ENCODE measurements around the gene NSMF. TPM values are rescaled to one million over a fixed set of nuclear protein-coding genes. Genes with fewer than 3 reads are reported as not detected.
A peak's percentile ranks its signal among the peaks of the same experiment; 100 is the strongest.

The NSMF gene
- total and polyA plus RNA-seq, 4 donors, result 13.8 to 39.8 (median 30.1) TPM

GRCh38 chr9:137454145-137454596 is 5.0 kb downstream of the NSMF start:
- DNase-seq (peak; percentile 32 to 57 (median 44)), ATAC-seq (ENCODE audit: insufficient read depth, low FRiP score) (no peak)
- no peaks in the 10 kb centered on the region for H3K9me3 ChIP-seq (ENCODE audit: control insufficient read depth in 4 of 4, insufficient read depth in 3 of 4, low read length in 3 of 4)
- WGBS, 2 donors, result 12% methylated on average over 20 to 23 of the region's 24 CpGs
- peak overlapping the region in 1 of 2 donors; percentile 71 for H3K27ac ChIP-seq (ENCODE audit: low read depth in 1 of 2, low read length in 1 of 2)
- H3K27me3 ChIP-seq (ENCODE audit: control insufficient read depth in 3 of 3, insufficient read depth in 3 of 3, low read length in 2 of 3), result no peaks in the 10 kb centered on the region
- peak overlapping the region; percentile 43 for H3K4me3 ChIP-seq
- peaks cover 0 to 20% (median 6%) of the 10 kb centered on the region in 5 donors for H3K4me1 ChIP-seq (ENCODE audit: control insufficient read depth in 5 of 5, insufficient read depth in 5 of 5, low read length in 5 of 5)
- TF ChIP-seq CTCF (IDR thresholded peaks at IDR 0.05; ENCODE audit: control extremely low read depth, extremely low read depth), result no peak
- H3K9ac ChIP-seq (ENCODE audit: insufficient read depth in 1 of 2, low read length in 2 of 2), result peak overlapping the region in 1 of 2 donors; percentile 37
- peaks cover 0 to 13% (median 3%) of the 10 kb centered on the region in 4 donors for H3K36me3 ChIP-seq (ENCODE audit: control insufficient read depth in 4 of 4, insufficient read depth in 4 of 4, low read length in 4 of 4)

- no peaks in the 10 kb centered on the region for H3K9me3 ChIP-seq (ENCODE audit: control insufficient read depth in 4 of 4, insufficient read depth in 3 of 4, low read length in 3 of 4)
- DNase-seq (peak; percentile 80 to 86 (median 83)), ATAC-seq (ENCODE audit: insufficient read depth, low FRiP score) (peak; percentile 71)
- H3K9ac ChIP-seq (ENCODE audit: insufficient read depth in 1 of 2, low read length in 2 of 2), result no peak overlapping the region
- no peak for TF ChIP-seq CTCF (IDR thresholded peaks at IDR 0.05; ENCODE audit: control extremely low read depth, extremely low read depth)
- WGBS, 2 donors, result 14 to 21% methylated on average over 23 to 25 of the region's 25 CpGs
- H3K27ac ChIP-seq (ENCODE audit: low read depth in 1 of 2, low read length in 1 of 2), result no peak overlapping the region
- H3K4me3 ChIP-seq, result no peak overlapping the region
- no peaks in the 10 kb centered on the region for H3K27me3 ChIP-seq (ENCODE audit: control insufficient read depth in 3 of 3, insufficient read depth in 3 of 3, low read length in 2 of 3)
- H3K4me1 ChIP-seq (ENCODE audit: control insufficient read depth in 5 of 5, insufficient read depth in 5 of 5, low read length in 5 of 5), result peaks cover 0 to 23% (median 7%) of the 10 kb centered on the region in 5 donors
- H3K36me3 ChIP-seq (ENCODE audit: control insufficient read depth in 4 of 4, insufficient read depth in 4 of 4, low read length in 4 of 4), result peaks cover 0 to 18% (median 3%) of the 10 kb centered on the region in 4 donors
These were observed 5.5 kb downstream of the NSMF start for GRCh38 chr9:137453643-137454081.

- Histone ChIP-seq H3K9me3 (ENCODE audit: control insufficient read depth in 4 of 4, insufficient read depth in 3 of 4, low read length in 3 of 4) (no peaks in the 10 kb centered on the region), H3K4me3 (no peak overlapping the region), H3K36me3 (ENCODE audit: control insufficient read depth in 4 of 4, insufficient read depth in 4 of 4, low read length in 4 of 4) (peaks cover 0 to 19% (median 3%) of the 10 kb centered on the region in 4 donors)
These were observed 6.1 kb downstream of the NSMF start for GRCh38 chr9:137452761-137453642.

More at GRCh38 chr9:137452761-137453642, 6.1 kb downstream of the NSMF start:
- DNase-seq, result peak in 1 of 3 donors; percentile 14
- H3K9ac ChIP-seq (ENCODE audit: insufficient read depth in 1 of 2, low read length in 2 of 2), result no peak overlapping the region
- no peak for ATAC-seq (ENCODE audit: insufficient read depth, low FRiP score)
- H3K27ac ChIP-seq (ENCODE audit: low read depth in 1 of 2, low read length in 1 of 2), result no peak overlapping the region
- 82 to 91% methylated on average over 43 of the region's 43 CpGs for WGBS, 2 donors
- peaks cover 0 to 24% (median 4%) of the 10 kb centered on the region in 5 donors for H3K4me1 ChIP-seq (ENCODE audit: control insufficient read depth in 5 of 5, insufficient read depth in 5 of 5, low read length in 5 of 5)
- no peaks in the 10 kb centered on the region for H3K27me3 ChIP-seq (ENCODE audit: control insufficient read depth in 3 of 3, insufficient read depth in 3 of 3, low read length in 2 of 3)
- TF ChIP-seq CTCF (IDR thresholded peaks at IDR 0.05; ENCODE audit: control extremely low read depth, extremely low read depth), result no peak

Measured in lung (tissue), 12 donors.